C4-2B (cell line): ENCODE measurements around the gene KDM6A.

ENCODE experiments used
- CTCF ChIP-seq: fragments of 450-650 bp; conservative IDR thresholded peaks from 2 replicates; pipeline ENCODE4 v1.5.1; 2017; ENCODE audit warnings: mild to moderate bottlenecking
- ZFX ChIP-seq: fragments of 450-650 bp; IDR thresholded peaks from 2 replicates; pipeline ENCODE4 v1.6.1; 2017

GRCh38 chrX:44947995-44948394 is 75.0 kb downstream of the KDM6A start:
- TF ChIP-seq ZFX, result no peak
- TF ChIP-seq CTCF, result no peak
